ENCODE data around the gene SLC24A3.

- no peak for TF ChIP-seq MTF1 (CRISPR knock-in tag; IDR thresholded peaks at IDR 0.05)
- no peak for TF ChIP-seq KAT2B (IDR thresholded peaks at IDR 0.05; ENCODE audit: borderline replicate concordance, low read depth, low read length)
- TF ChIP-seq RAD21 (CRISPR knock-in tag; IDR thresholded peaks at IDR 0.05): no peak
- no peak for TF ChIP-seq DNMT1 (CRISPR knock-in tag; IDR thresholded peaks at IDR 0.05)
- TF ChIP-seq ZNF335 (CRISPR knock-in tag; IDR thresholded peaks at IDR 0.05): no peak
- no peak for TF ChIP-seq KLF16 (CRISPR knock-in tag; IDR thresholded peaks at IDR 0.05)
- TF ChIP-seq, protein P1, sequence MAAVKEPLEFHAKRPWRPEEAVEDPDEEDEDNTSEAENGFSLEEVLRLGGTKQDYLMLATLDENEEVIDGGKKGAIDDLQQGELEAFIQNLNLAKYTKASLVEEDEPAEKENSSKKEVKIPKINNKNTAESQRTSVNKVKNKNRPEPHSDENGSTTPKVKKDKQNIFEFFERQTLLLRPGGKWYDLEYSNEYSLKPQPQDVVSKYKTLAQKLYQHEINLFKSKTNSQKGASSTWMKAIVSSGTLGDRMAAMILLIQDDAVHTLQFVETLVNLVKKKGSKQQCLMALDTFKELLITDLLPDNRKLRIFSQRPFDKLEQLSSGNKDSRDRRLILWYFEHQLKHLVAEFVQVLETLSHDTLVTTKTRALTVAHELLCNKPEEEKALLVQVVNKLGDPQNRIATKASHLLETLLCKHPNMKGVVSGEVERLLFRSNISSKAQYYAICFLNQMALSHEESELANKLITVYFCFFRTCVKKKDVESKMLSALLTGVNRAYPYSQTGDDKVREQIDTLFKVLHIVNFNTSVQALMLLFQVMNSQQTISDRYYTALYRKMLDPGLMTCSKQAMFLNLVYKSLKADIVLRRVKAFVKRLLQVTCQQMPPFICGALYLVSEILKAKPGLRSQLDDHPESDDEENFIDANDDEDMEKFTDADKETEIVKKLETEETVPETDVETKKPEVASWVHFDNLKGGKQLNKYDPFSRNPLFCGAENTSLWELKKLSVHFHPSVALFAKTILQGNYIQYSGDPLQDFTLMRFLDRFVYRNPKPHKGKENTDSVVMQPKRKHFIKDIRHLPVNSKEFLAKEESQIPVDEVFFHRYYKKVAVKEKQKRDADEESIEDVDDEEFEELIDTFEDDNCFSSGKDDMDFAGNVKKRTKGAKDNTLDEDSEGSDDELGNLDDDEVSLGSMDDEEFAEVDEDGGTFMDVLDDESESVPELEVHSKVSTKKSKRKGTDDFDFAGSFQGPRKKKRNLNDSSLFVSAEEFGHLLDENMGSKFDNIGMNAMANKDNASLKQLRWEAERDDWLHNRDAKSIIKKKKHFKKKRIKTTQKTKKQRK (IDR thresholded peaks at IDR 0.05; ENCODE audit: low read length): no peak
- TF ChIP-seq ARID2 (CRISPR knock-in tag; IDR thresholded peaks at IDR 0.05; ENCODE audit: borderline replicate concordance): no peak
Measured at GRCh38 chr20:19264191-19264590, 51.7 kb downstream of the SLC24A3 start.
